Fibroblast of the conjunctiva (primary cell): ENCODE results near the gene CFAP161.
"Not testable (repeated sequence)": the region's sequence is repeated elsewhere in the genome, so short reads cannot be mapped to it uniquely, and the experiment has no call there.

Experiments used
- DNase-seq: peaks from one replicate; pipeline ENCODE4 v3.0.0-alpha.2; 2010; ENCODE audit warnings: low read depth

Gene CFAP161

GRCh38 chr15:81107889-81108288, 26.2 kb upstream of the CFAP161 start:
- no peak for DNase-seq

GRCh38 chr15:81108427-81108826, 25.6 kb upstream of the CFAP161 start:
- DNase-seq = no peak

- DNase-seq = no peak
Observed at GRCh38 chr15:81111018-81111417, 23.1 kb upstream of the CFAP161 start.

GRCh38 chr15:81111510-81112470, 22.3 kb upstream of the CFAP161 start:
- no peak for DNase-seq

- no peak for DNase-seq
Observed at GRCh38 chr15:81113204-81113657, 20.8 kb upstream of the CFAP161 start.

GRCh38 chr15:81113861-81114291, 20.2 kb upstream of the CFAP161 start:
- DNase-seq = no peak

- no peak for DNase-seq
Observed at GRCh38 chr15:81115054-81115939, 18.8 kb upstream of the CFAP161 start.

- DNase-seq = no peak
Observed at GRCh38 chr15:81117136-81117535, 16.9 kb upstream of the CFAP161 start.

GRCh38 chr15:81117581-81117980, 16.5 kb upstream of the CFAP161 start:
- DNase-seq = no peak

- no peak for DNase-seq
Observed at GRCh38 chr15:81118361-81118760, 15.7 kb upstream of the CFAP161 start.

GRCh38 chr15:81120069-81120468, 14.0 kb upstream of the CFAP161 start:
- DNase-seq = no peak

- no peak for DNase-seq
Observed at GRCh38 chr15:81126892-81127291, 7.2 kb upstream of the CFAP161 start.

GRCh38 chr15:81141478-81141877, 7.4 kb downstream of the CFAP161 start:
- not testable (repeated sequence) for DNase-seq

- peak; percentile 48 for DNase-seq
Observed at GRCh38 chr15:81146006-81146405, 11.9 kb downstream of the CFAP161 start.

GRCh38 chr15:81146466-81146865, 12.4 kb downstream of the CFAP161 start:
- DNase-seq = no peak

GRCh38 chr15:81151389-81151788, 17.3 kb downstream of the CFAP161 start:
- no peak for DNase-seq

GRCh38 chr15:81152339-81152738, 18.3 kb downstream of the CFAP161 start:
- no peak for DNase-seq

- DNase-seq = no peak
Observed at GRCh38 chr15:81152799-81153198, 18.7 kb downstream of the CFAP161 start.

GRCh38 chr15:81155375-81156218, 21.5 kb downstream of the CFAP161 start:
- DNase-seq = peak; percentile 75

- no peak for DNase-seq
Observed at GRCh38 chr15:81156324-81156723, 22.3 kb downstream of the CFAP161 start.

- no peak for DNase-seq
Observed at GRCh38 chr15:81157195-81157938, 23.3 kb downstream of the CFAP161 start.
